Measurements from ENCODE around the gene NEMP1. TPM values are rescaled to one million over a fixed set of nuclear protein-coding genes. Genes with fewer than 3 reads are reported as not detected.
"Not testable (repeated sequence)": the region's sequence is repeated elsewhere in the genome, so short reads cannot be mapped to it uniquely, and the experiment has no call there.

NEMP1 gene
- total RNA-seq, 4 donors from 2014 or later, result 1.2 to 6.7 (median 1.9) TPM

DNA sequence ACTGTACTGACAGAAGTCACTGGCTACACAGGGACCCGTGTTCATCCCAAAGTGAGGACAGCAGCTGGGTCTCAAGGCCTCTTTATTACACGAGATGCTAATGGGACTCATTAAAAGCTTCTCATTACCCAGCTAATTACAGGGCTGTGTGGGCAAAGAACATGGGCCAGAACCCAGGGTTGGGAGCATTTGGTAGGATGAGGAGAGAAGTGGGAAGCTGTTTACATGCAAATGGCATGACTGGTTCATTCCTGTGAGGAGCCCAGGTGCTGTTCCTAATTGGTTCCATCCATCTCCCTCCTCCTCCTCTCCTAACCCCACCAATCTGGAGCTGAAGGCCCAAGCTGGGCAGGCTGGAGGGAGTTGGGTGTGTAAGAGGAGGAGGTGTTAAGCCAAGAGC, 53.4 kb downstream of the NEMP1 start:
- Histone ChIP-seq H3K36me3 (no peaks in the 10 kb centered on the region), H3K27ac (no peak overlapping the region), H3K4me3 (no peak overlapping the region), H3K27me3 (no peaks in the 10 kb centered on the region), H3K4me1 (no peaks in the 10 kb centered on the region), H3K9me3 (no peaks in the 10 kb centered on the region)
- no peak for ATAC-seq
- no peak for DNase-seq
- intact Hi-C loops (cut with DNase I; ENCODE audit: low total_unique reads), result no loop called here
- in situ Hi-C loops (cut with MboI; ENCODE audit: low sequenced_read_pairs in 4 of 4), result no loop called here
- TF ChIP-seq CTCF (IDR thresholded peaks at IDR 0.05 in 4 of 5, conservative IDR thresholded peaks at IDR 0.05 in 1 of 5) (no peak), POLR2A (IDR thresholded peaks at IDR 0.05) (no peak)

DNA sequence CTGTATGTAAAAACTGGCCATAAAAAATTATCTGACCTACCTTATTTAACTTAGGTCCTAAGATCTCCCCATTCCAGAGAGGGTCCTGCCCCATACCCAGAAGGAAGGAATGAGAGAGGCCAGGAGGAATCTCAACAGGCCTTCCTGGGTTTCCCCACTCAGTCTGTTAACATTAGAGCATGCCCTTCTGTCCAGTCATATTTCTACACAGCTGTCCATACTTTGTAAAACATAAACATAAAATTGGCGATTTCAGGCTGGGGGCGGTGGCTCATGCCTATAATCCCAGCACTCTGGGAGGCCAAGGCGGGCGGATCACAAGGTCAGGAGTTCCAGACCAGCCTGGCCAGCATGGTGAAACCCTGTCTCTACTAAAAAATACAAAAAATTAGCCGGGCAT, 56.3 kb downstream of the NEMP1 start:
- intact Hi-C loops (cut with DNase I; ENCODE audit: low total_unique reads), result loop anchor here (5.0 kb wide), 1 partner anchor 80 kb away; no protein-coding TSS in a partner anchor
- H3K27me3 ChIP-seq; H3K36me3 ChIP-seq; H3K4me1 ChIP-seq; DNase-seq; H3K9me3 ChIP-seq; H3K4me3 ChIP-seq; ATAC-seq; in situ Hi-C loops (cut with MboI; ENCODE audit: low sequenced_read_pairs in 4 of 4); H3K27ac ChIP-seq: not testable (repeated sequence)

DNA sequence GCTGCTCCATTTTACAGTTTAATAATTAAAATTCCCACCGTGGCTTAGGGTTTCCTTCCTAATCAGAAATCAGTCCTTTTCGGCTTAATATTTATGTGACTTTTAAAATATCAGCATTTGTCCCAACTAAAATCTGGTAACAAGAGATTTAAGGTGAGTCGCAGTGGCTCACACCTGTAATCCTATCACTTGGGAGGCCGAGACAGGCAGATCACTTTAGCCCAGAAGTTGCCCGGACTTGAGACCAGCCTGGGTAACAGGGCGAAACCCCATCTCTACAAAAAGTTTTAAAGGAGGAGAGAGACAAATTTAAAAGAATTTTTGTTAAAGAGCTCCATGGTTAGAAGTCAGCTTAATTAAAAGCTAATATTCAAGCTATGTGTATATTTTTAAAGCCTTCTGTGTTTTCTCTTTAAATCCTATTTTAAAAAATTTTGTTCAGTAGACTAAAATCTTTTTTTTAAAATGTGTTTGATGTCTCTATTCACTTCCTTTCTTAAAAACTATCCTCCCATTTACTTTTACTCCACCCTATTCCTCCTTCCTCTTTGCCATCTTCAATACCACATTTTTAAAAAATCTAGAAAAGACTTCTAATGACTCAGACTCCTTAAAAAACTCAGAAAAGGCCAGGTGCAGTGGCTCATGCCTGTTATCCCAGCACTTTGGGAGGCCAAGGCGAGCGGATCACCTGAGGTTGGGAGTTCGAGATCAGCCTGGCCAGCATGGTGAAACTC, 58.4 kb downstream of the NEMP1 start:
- DNase-seq, result no peak
- no peak for TF ChIP-seq POLR2A (IDR thresholded peaks at IDR 0.05)
- no peak for TF ChIP-seq CTCF (IDR thresholded peaks at IDR 0.05 in 4 of 5, conservative IDR thresholded peaks at IDR 0.05 in 1 of 5)
- peaks cover 0 to 6% (median under 1%) of the 10 kb centered on the region in 3 donors for H3K27me3 ChIP-seq
- in situ Hi-C loops (cut with MboI; ENCODE audit: low sequenced_read_pairs in 4 of 4), result no loop called here
- intact Hi-C loops (cut with DNase I; ENCODE audit: low total_unique reads), result loop anchor here (5.0 kb wide), 1 partner anchor 78 kb away; no protein-coding TSS in a partner anchor
- no peaks in the 10 kb centered on the region for H3K9me3 ChIP-seq
- ATAC-seq, result no peak
- no peak overlapping the region for H3K27ac ChIP-seq
- H3K36me3 ChIP-seq, result no peaks in the 10 kb centered on the region
- H3K4me1 ChIP-seq, result no peaks in the 10 kb centered on the region
- H3K4me3 ChIP-seq, result no peak overlapping the region

GRCh38 chr12:57018906-57019305, 59.7 kb downstream of the NEMP1 start:
- intact Hi-C loops (cut with DNase I; ENCODE audit: low total_unique reads), result no loop called here
- no peak overlapping the region for H3K27ac ChIP-seq
- H3K36me3 ChIP-seq, result no peaks in the 10 kb centered on the region
- in situ Hi-C loops (cut with MboI; ENCODE audit: low sequenced_read_pairs in 4 of 4), result no loop called here
- TF ChIP-seq CTCF (IDR thresholded peaks at IDR 0.05 in 4 of 5, conservative IDR thresholded peaks at IDR 0.05 in 1 of 5) (no peak), POLR2A (IDR thresholded peaks at IDR 0.05) (no peak)
- peaks cover 0 to 16% (median 6%) of the 10 kb centered on the region in 3 donors for H3K27me3 ChIP-seq
- H3K9me3 ChIP-seq, result no peaks in the 10 kb centered on the region
- DNase-seq, result no peak
- no peak overlapping the region for H3K4me3 ChIP-seq
- ATAC-seq, result no peak
- H3K4me1 ChIP-seq, result no peaks in the 10 kb centered on the region

GRCh38 chr12:57018353-57018752, 60.2 kb downstream of the NEMP1 start:
- H3K27me3 ChIP-seq, result peaks cover 0 to 17% (median 6%) of the 10 kb centered on the region in 3 donors
- H3K36me3 ChIP-seq; ATAC-seq; H3K4me3 ChIP-seq; H3K27ac ChIP-seq; DNase-seq; intact Hi-C loops (cut with DNase I; ENCODE audit: low total_unique reads); in situ Hi-C loops (cut with MboI; ENCODE audit: low sequenced_read_pairs in 4 of 4); H3K4me1 ChIP-seq; H3K9me3 ChIP-seq: not testable (repeated sequence)

Measured in gastrocnemius medialis (tissue), 4 donors.